HepG2 (cell line): Measurements from ENCODE around the gene C2CD3. TPM values are rescaled to one million over a fixed set of nuclear protein-coding genes. Genes with fewer than 3 reads are reported as not detected.

Experiments used
- ATAC-seq: fragments of 200-7000 bp; cut with Tn5 transposase; 3 replicates; pipeline ENCODE4 v1.9.1; 2020; ENCODE audit warnings: mild to moderate bottlenecking, moderate library complexity
- BruUV-seq: library from RNA; stranded (reverse); fragments of 400-500 nt; replicated peaks from 2 replicates; lab custom pipeline; 2021; lab: Mats Ljungman, UMichigan
- CTCF ChIA-PET: fragments of 300-600 bp; formaldehyde crosslinking; extraction: SDS; loops from one replicate; lab custom pipeline; 2021; ENCODE audit warnings: low total read pairs, inconsistent platforms, low intra/inter-chr PET ratio; lab: Yijun Ruan, JAX
- POLR2A ChIA-PET: fragments of 350-600 bp; sonication (Branson Sonifier 250); formaldehyde crosslinking; loops from one replicate; lab custom pipeline; 2020; ENCODE audit warnings: antibody characterized with exemption, inconsistent platforms; lab: Yijun Ruan, JAX
- DNase-seq: peaks from one replicate; pipeline ENCODE4 v3.0.0-alpha.2; 2015; ENCODE audit warnings: low spot score
- FAIRE-seq: peaks from 3 replicates; lab custom pipeline; 2011; peaks lifted over from hg19 to GRCh38; lab: Jason Lieb, UNC
- H2AFZ ChIP-seq: one replicate; pipeline ENCODE4 v1.6.1; 2011; ENCODE audit warnings: low read length, inconsistent platforms
- H3K27ac ChIP-seq: fragments of 300-600 bp; 3 replicates; pipeline ENCODE4 v1.8.0; 2011; ENCODE audit warnings: mixed run types, mild to moderate bottlenecking, mixed read lengths, low read length, inconsistent platforms; ENCODE audit not compliant: insufficient read depth; ENCODE audit errors: extremely low read length
- H3K27me3 ChIP-seq, 2 experiments: fragments of 200-600 bp in 1 of 2; 2 replicates in 1 of 2; 3 replicates in 1 of 2; pipeline versions ENCODE4 v1.6.0 to v1.8.0; 2011; ENCODE audit warnings: low read length in 2 of 2, mild to moderate bottlenecking in 2 of 2, moderate library complexity in 2 of 2, inconsistent platforms in 1 of 2; ENCODE audit not compliant: insufficient read depth in 2 of 2, control insufficient read depth in 1 of 2
- H3K36me3 ChIP-seq, 2 experiments: fragments of 200-600 bp in 1 of 2; replicated peaks in 1 of 2; 2 replicates in 1 of 2; 3 replicates in 1 of 2; pipeline versions ENCODE4 v1.5.1 to v1.8.0; 2011; ENCODE audit warnings: low read length in 2 of 2, inconsistent platforms in 1 of 2; ENCODE audit not compliant: insufficient read depth in 2 of 2, control insufficient read depth in 1 of 2
- H3K4me1 ChIP-seq: 2 replicates; pipeline ENCODE4 v1.5.1; 2012; ENCODE audit warnings: low read length, inconsistent platforms; ENCODE audit not compliant: insufficient read depth
- H3K4me2 ChIP-seq: 2 replicates; pipeline ENCODE4 v1.6.0; 2011; ENCODE audit warnings: low read depth, low read length, inconsistent platforms
- H3K4me3 ChIP-seq, 3 experiments: fragments of 200-600 bp in 1 of 3; sonication (generic), shearing (Covaris generic) in 1 of 3; replicated peaks in 1 of 3; 2 replicates each; pipeline ENCODE4 v1.5.1; 2011 to 2016; ENCODE audit warnings: low read length in 3 of 3, inconsistent platforms in 2 of 3, low read depth in 2 of 3, mild to moderate bottlenecking in 2 of 3, control low read depth in 1 of 3, mixed read lengths in 1 of 3; ENCODE audit not compliant: insufficient read depth in 1 of 3
- H3K79me2 ChIP-seq: one replicate; pipeline ENCODE4 v1.6.1; 2011; ENCODE audit warnings: low read length, inconsistent platforms; ENCODE audit not compliant: insufficient read depth
- H3K9ac ChIP-seq: 2 replicates; pipeline ENCODE4 v1.6.0; 2011; ENCODE audit warnings: mild to moderate bottlenecking, low read depth, low read length, inconsistent platforms; ENCODE audit not compliant: insufficient read depth
- H3K9me3 ChIP-seq: 2 replicates; pipeline ENCODE4 v1.5.1; 2012; ENCODE audit warnings: mild to moderate bottlenecking, low read length
- H4K20me1 ChIP-seq: 2 replicates; pipeline ENCODE4 v1.6.0; 2011; ENCODE audit warnings: inconsistent platforms, mild to moderate bottlenecking, low read length, moderate library complexity; ENCODE audit not compliant: insufficient read depth
- CAMTA2 ChIP-seq: sonication (generic); formaldehyde crosslinking; IDR thresholded peaks from 2 replicates; pipeline ENCODE4 v1.4.0; 2020; ENCODE audit warnings: mild to moderate bottlenecking, missing genetic modification reagents, borderline replicate concordance
- DNMT1 ChIP-seq: sonication (generic); formaldehyde crosslinking; IDR thresholded peaks from 2 replicates; pipeline ENCODE4 v1.5.1; 2020; ENCODE audit warnings: mild to moderate bottlenecking, missing genetic modification reagents
- FOXM1 ChIP-seq: sonication (generic); formaldehyde crosslinking; IDR thresholded peaks from 2 replicates; pipeline ENCODE4 v1.5.0; 2020; ENCODE audit warnings: missing genetic modification reagents
- GPN1 ChIP-seq: sonication (generic); formaldehyde crosslinking; IDR thresholded peaks from 2 replicates; pipeline ENCODE4 v1.5.1; 2020; ENCODE audit warnings: missing genetic modification reagents, borderline replicate concordance
- HCFC1 ChIP-seq: fragments of 150-350 bp; IDR thresholded peaks from 2 replicates; pipeline ENCODE4 v1.6.1; 2014; ENCODE audit warnings: low read depth, low read length
- HNF4G ChIP-seq, 2 experiments: sonication (generic) in 1 of 2; formaldehyde crosslinking in 1 of 2; IDR thresholded peaks; 2 replicates each; pipeline versions ENCODE4 v1.4.0 to v1.6.1; 2011 to 2020; ENCODE audit warnings: borderline replicate concordance in 2 of 2, low read depth in 2 of 2, mild to moderate bottlenecking in 2 of 2, low read length in 1 of 2, missing genetic modification reagents in 1 of 2, moderate library complexity in 1 of 2
- ISX ChIP-seq: sonication (generic); formaldehyde crosslinking; conservative IDR thresholded peaks from 2 replicates; pipeline ENCODE4 v1.5.0; 2020; ENCODE audit warnings: missing genetic modification reagents
- NFKB2 ChIP-seq: sonication (generic); formaldehyde crosslinking; IDR thresholded peaks from 2 replicates; pipeline ENCODE4 v1.4.0; 2020; ENCODE audit warnings: missing genetic modification reagents, borderline replicate concordance
- NFKBIZ ChIP-seq: IDR thresholded peaks from 2 replicates; pipeline ENCODE4 v1.6.1; 2018; ENCODE audit warnings: missing genetic modification reagents, missing compliant biosample characterization
- PHF20 ChIP-seq: sonication (generic); formaldehyde crosslinking; IDR thresholded peaks from 2 replicates; pipeline ENCODE4 v1.5.0; 2020; ENCODE audit warnings: mild to moderate bottlenecking, missing genetic modification reagents
- SKIL ChIP-seq: sonication (generic); formaldehyde crosslinking; IDR thresholded peaks from 2 replicates; pipeline ENCODE4 v1.8.0; 2022; ENCODE audit warnings: missing genetic modification reagents, mild to moderate bottlenecking, moderate library complexity, borderline replicate concordance
- SNAI1 ChIP-seq: sonication (generic); formaldehyde crosslinking; IDR thresholded peaks from 2 replicates; pipeline ENCODE4 v1.5.0; 2020; ENCODE audit warnings: mild to moderate bottlenecking, missing genetic modification reagents, borderline replicate concordance
- SP4 ChIP-seq: sonication (generic); formaldehyde crosslinking; IDR thresholded peaks from 2 replicates; pipeline ENCODE4 v1.8.1; 2023; ENCODE audit warnings: mild to moderate bottlenecking, missing genetic modification reagents
- TEAD2 ChIP-seq: sonication (generic); formaldehyde crosslinking; IDR thresholded peaks from 2 replicates; pipeline ENCODE4 v1.9.0; 2021; ENCODE audit warnings: missing genetic modification reagents
- THAP11 ChIP-seq: IDR thresholded peaks from 2 replicates; pipeline ENCODE4 v1.6.1; 2016; ENCODE audit warnings: missing biosample characterization, missing genetic modification reagents
- TRIM22 ChIP-seq: fragments of 450-650 bp; IDR thresholded peaks from 2 replicates; pipeline ENCODE4 v1.6.1; 2017
- ZBTB43 ChIP-seq: sonication (generic); formaldehyde crosslinking; conservative IDR thresholded peaks from 2 replicates; pipeline ENCODE4 v1.4.0; 2020; ENCODE audit warnings: missing genetic modification reagents
- ZNF44 ChIP-seq: sonication (generic); formaldehyde crosslinking; IDR thresholded peaks from 2 replicates; pipeline ENCODE4 v1.5.1; 2020; ENCODE audit warnings: mild to moderate bottlenecking, missing genetic modification reagents
- ZNF879 ChIP-seq: sonication (generic); formaldehyde crosslinking; IDR thresholded peaks from 2 replicates; pipeline ENCODE4 v1.8.1; 2023; ENCODE audit warnings: missing genetic modification reagents
- WGBS: methylation state at CpG from one replicate; pipeline ENCODE4 v1.1.6; 2017; ENCODE audit warnings: low lambda C conversion rate; 5-methylcytosine and 5-hydroxymethylcytosine counted together
- in situ Hi-C: cut with HindIII; loops from 2 replicates; pipeline ENCODE4 v1.10.0; 2017; ENCODE audit warnings: low pct_unique_long_range_greater_than_20kb; ENCODE audit not compliant: extremely low pct_ligation_motif_present
- intact Hi-C: fragments of 100-400 bp; cut with micrococcal nuclease; formaldehyde crosslinking; loops from one replicate; pipeline ENCODE4 v1.10.0; 2022; ENCODE audit not compliant: unreplicated experiment
- polyA plus RNA-seq, 8 experiments: library from polyadenylated mRNA; depleted of rRNA in 3 of 8; stranded (reverse) in 7 of 8; unstranded in 1 of 8; fragments of >200 nt; fragmentation: Illumina TruSeq in 4 of 8; extraction: Trizol in 4 of 8; gene quantifications; 2 replicates each; pipeline versions ENCODE4 v1.2.1 to v1.2.3, GENCODE V29; 2011 to 2016; ENCODE audit warnings: low read depth in 4 of 8, missing spikeins in 1 of 8, mixed read lengths in 1 of 8; ENCODE audit not compliant: insufficient read depth in 1 of 8
- total RNA-seq, 5 experiments: library from RNA; depleted of rRNA; stranded (reverse); fragments of >200 nt; fragmentation: Illumina TruSeq; extraction: Trizol; gene quantifications; 2 replicates each; pipeline ENCODE4 v1.2.3, GENCODE V29; 2016; ENCODE audit warnings: low read depth in 1 of 5

The C2CD3 gene
- total and polyA plus RNA-seq, 2 of the 13 experiments (the other 11 are each of a cell fraction or from before 2014, with no cell fraction given): 5.5 to 6.4 TPM

- TF ChIP-seq SKIL (CRISPR knock-in tag) (no peak), NFKBIZ (CRISPR knock-in tag) (no peak), ZNF879 (CRISPR knock-in tag) (no peak), TEAD2 (CRISPR knock-in tag) (no peak), CAMTA2 (CRISPR knock-in tag) (no peak)
Observed at GRCh38 chr11:74097686-74098237, 73.0 kb downstream of the C2CD3 start (continued).

- H3K4me2 ChIP-seq: no peak overlapping the region
- TF ChIP-seq HNF4G (IDR thresholded peaks at IDR 0.05; ENCODE audit: borderline replicate concordance, low read depth, low read length) (no peak), HNF4G (CRISPR knock-in tag; IDR thresholded peaks at IDR 0.05; ENCODE audit: borderline replicate concordance, low read depth) (no peak), NFKB2 (CRISPR knock-in tag) (no peak), SNAI1 (no peak), PHF20 (CRISPR knock-in tag) (no peak), ZBTB43 (CRISPR knock-in tag) (no peak), SP4 (no peak), TRIM22 (no peak), ISX (no peak), ZNF44 (CRISPR knock-in tag) (no peak), DNMT1 (CRISPR knock-in tag) (no peak), THAP11 (CRISPR knock-in tag) (no peak), HCFC1 (no peak), FOXM1 (CRISPR knock-in tag) (no peak), GPN1 (CRISPR knock-in tag) (no peak)
- H3K4me1 ChIP-seq: no peaks in the 10 kb centered on the region
- BruUV-seq: no TSS peak
- H3K79me2 ChIP-seq: no peaks in the 10 kb centered on the region
- no peaks in the 10 kb centered on the region for H4K20me1 ChIP-seq
- no peaks in the 10 kb centered on the region for H3K9me3 ChIP-seq
- intact Hi-C loops (no loop called here), in situ Hi-C loops (loop anchor here (10.0 kb wide), 1 partner anchor 130 kb away; no protein-coding TSS in a partner anchor)
- POLR2A ChIA-PET: no interaction called here
- no peak overlapping the region for H3K27ac ChIP-seq
- WGBS: 90% methylated on average over 4 of the region's 4 CpGs
- H2AFZ ChIP-seq: no peak overlapping the region
- H3K4me3 ChIP-seq: no peak overlapping the region
- peaks cover 0 to 14% of the 10 kb centered on the region in 2 experiments; a peak in 3 of 5 replicates for H3K36me3 ChIP-seq
- CTCF ChIA-PET: no interaction called here
- ATAC-seq (no peak), FAIRE-seq (no peak), DNase-seq (no peak)
- H3K27me3 ChIP-seq: no peaks in the 10 kb centered on the region
- no peak overlapping the region for H3K9ac ChIP-seq
Observed at GRCh38 chr11:74094393-74094792, 76.4 kb downstream of the C2CD3 start.
